Stomach (tissue), 9 donors: ENCODE measurements around the gene LMTK2. TPM values are rescaled to one million over a fixed set of nuclear protein-coding genes. Genes with fewer than 3 reads are reported as not detected.

Experiments
- DNase-seq, 2 donors: peaks; one replicate each; pipeline versions ENCODE4 v3.0.0 to v3.0.0-alpha.2; 2013 to 2019
- H3K27ac ChIP-seq, 5 donors: fragments of 200-600 bp in 4 of 5; sonication (generic) in 4 of 5; one replicate each; pipeline ENCODE4 v1.5.1; 2013 to 2019; ENCODE audit warnings: mild to moderate bottlenecking in 1 of 5, moderate library complexity in 1 of 5
- H3K27me3 ChIP-seq, 3 donors: fragments of 200-600 bp; sonication (generic); one replicate each; pipeline ENCODE4 v1.5.1; 2017 to 2019; ENCODE audit warnings: mixed run types in 1 of 3
- H3K36me3 ChIP-seq, 4 donors: fragments of 200-600 bp; sonication (generic); 1 replicate in 3 of 4; 2 replicates in 1 of 4; pipeline ENCODE4 v1.5.1; 2016 to 2019
- H3K4me1 ChIP-seq, 4 donors: fragments of 200-600 bp; sonication (generic); one replicate each; pipeline ENCODE4 v1.5.1; 2016 to 2019
- H3K4me3 ChIP-seq, 4 donors: fragments of 200-600 bp; sonication (generic) in 3 of 4; one replicate each; pipeline ENCODE4 v1.5.1; 2016 to 2019; ENCODE audit warnings: mild to moderate bottlenecking in 1 of 4
- H3K9me3 ChIP-seq, 4 donors: fragments of 200-600 bp; sonication (generic); one replicate each; pipeline ENCODE4 v1.5.1; 2016 to 2019
- CTCF ChIP-seq, 7 experiments: fragments of 450-650 bp in 4 of 7; fragments of 200-600 bp in 3 of 7; sonication (generic) in 3 of 7; IDR thresholded peaks; one replicate each; pipeline ENCODE4 v1.5.1; 2016 to 2019; ENCODE audit warnings: antibody characterized with exemption in 7 of 7, control low read depth in 2 of 7, mild to moderate bottlenecking in 1 of 7
- EP300 ChIP-seq: sonication (generic); formaldehyde crosslinking; IDR thresholded peaks from one replicate; pipeline ENCODE4 v1.6.1; 2017; ENCODE audit warnings: antibody characterized with exemption
- POLR2A ChIP-seq, 4 donors: fragments of 450-650 bp; IDR thresholded peaks; one replicate each; pipeline ENCODE4 v1.6.1; 2016; ENCODE audit warnings: antibody characterized with exemption in 4 of 4, control low read depth in 2 of 4, mild to moderate bottlenecking in 1 of 4, moderate library complexity in 1 of 4
- POLR2AphosphoS5 ChIP-seq, 3 donors: sonication (generic); formaldehyde crosslinking; IDR thresholded peaks; one replicate each; pipeline ENCODE4 v1.6.1; 2016; ENCODE audit warnings: antibody characterized with exemption in 3 of 3
- WGBS, 5 donors: extraction: QIAGEN DNeasy Blood & Tissue Kit in 3 of 5; methylation state at CpG; one replicate each; pipeline versions ENCODE4 v1.1.5 to v1.1.7; 2013 to 2018; 5-methylcytosine and 5-hydroxymethylcytosine counted together
- intact Hi-C: fragments of 100-400 bp; cut with DNase I; formaldehyde crosslinking; loops from one replicate; pipeline ENCODE4 v1.15.1; 2023; ENCODE audit warnings: low total_unique reads
- polyA plus RNA-seq, 3 donors: library from polyadenylated mRNA; stranded (reverse); fragments of 200-250 nt; gene quantifications; one replicate each; pipeline ENCODE4 v1.2.3, GENCODE V29; 2013
- total RNA-seq, 5 donors: library from RNA; depleted of rRNA; stranded (reverse); fragments of >200 nt; gene quantifications; one replicate each; pipeline versions ENCODE4 v1.1.0 to v1.2.3, GENCODE V29; 2014 to 2016
- donor health status: healthy with polysubstance abuse.
- donor health status: Bipolar disorder and iron deficiency.
- donor health status: healthy.

LMTK2 gene
- total and polyA plus RNA-seq, 8 donors = 1.4 to 42.6 (median 19.3) TPM

GRCh38 chr7:98186452-98187137 lies 79.9 kb downstream of the LMTK2 start:
- DNase-seq = no peak
- peaks cover 0 to 16% (median 2%) of the 10 kb centered on the region in 4 donors for H3K4me1 ChIP-seq
- no peaks in the 10 kb centered on the region for H3K9me3 ChIP-seq
- no peaks in the 10 kb centered on the region for H3K27me3 ChIP-seq
- WGBS, 5 donors = 66 to 83% (median 74%) methylated on average over 9 of the region's 9 CpGs
- peaks cover 12 to 60% (median 39%) of the 10 kb centered on the region in 4 donors for H3K36me3 ChIP-seq
- intact Hi-C loops = no loop called here
- H3K4me3 ChIP-seq = no peak overlapping the region
- TF ChIP-seq CTCF (IDR thresholded peaks at IDR 0.05) = no peak
- TF ChIP-seq POLR2A (IDR thresholded peaks at IDR 0.05) = no peak
- TF ChIP-seq POLR2AphosphoS5 (IDR thresholded peaks at IDR 0.05) = no peak
- TF ChIP-seq EP300 = no peak
- peak overlapping the region in 2 of 5 donors; percentile 2 to 48 for H3K27ac ChIP-seq

GRCh38 chr7:98187138-98187502 lies 80.5 kb downstream of the LMTK2 start:
- Histone ChIP-seq H3K9me3 (no peaks in the 10 kb centered on the region), H3K27me3 (no peaks in the 10 kb centered on the region), H3K4me1 (peaks cover 0 to 16% (median 2%) of the 10 kb centered on the region in 4 donors), H3K27ac (peak overlapping the region in 1 of 5 donors; percentile 48), H3K4me3 (no peak overlapping the region), H3K36me3 (peaks cover 18 to 65% (median 45%) of the 10 kb centered on the region in 4 donors)
- intact Hi-C loops = no loop called here
- WGBS, 5 donors = 45 to 71% (median 52%) methylated on average over 1 of the region's 1 CpG
- no peak for DNase-seq
- TF ChIP-seq POLR2AphosphoS5 (IDR thresholded peaks at IDR 0.05) (no peak), EP300 (no peak), POLR2A (IDR thresholded peaks at IDR 0.05) (no peak), CTCF (IDR thresholded peaks at IDR 0.05) (no peak)

GRCh38 chr7:98189559-98189958 lies 82.9 kb downstream of the LMTK2 start:
- peaks cover 36 to 90% (median 69%) of the 10 kb centered on the region in 4 donors for H3K36me3 ChIP-seq
- WGBS, 5 donors = 91 to 95% (median 94%) methylated on average over 11 of the region's 11 CpGs
- intact Hi-C loops = no loop called here
- TF ChIP-seq EP300 = no peak
- TF ChIP-seq CTCF (IDR thresholded peaks at IDR 0.05) = no peak
- no peak for TF ChIP-seq POLR2AphosphoS5 (IDR thresholded peaks at IDR 0.05)
- no peak for TF ChIP-seq POLR2A (IDR thresholded peaks at IDR 0.05)
- no peaks in the 10 kb centered on the region for H3K27me3 ChIP-seq
- peaks cover 0 to 16% (median 2%) of the 10 kb centered on the region in 4 donors for H3K4me1 ChIP-seq
- no peaks in the 10 kb centered on the region for H3K9me3 ChIP-seq
- no peak for DNase-seq
- H3K4me3 ChIP-seq = no peak overlapping the region
- H3K27ac ChIP-seq = no peak overlapping the region

- no peak for DNase-seq
- 93 to 97% (median 97%) methylated on average over 32 of the region's 32 CpGs for WGBS, 5 donors
- no peaks in the 10 kb centered on the region for H3K27me3 ChIP-seq
- no peak overlapping the region for H3K27ac ChIP-seq
- intact Hi-C loops = no loop called here
- H3K9me3 ChIP-seq = no peaks in the 10 kb centered on the region
- no peak overlapping the region for H3K4me3 ChIP-seq
- peaks cover 0 to 6% (median under 1%) of the 10 kb centered on the region in 4 donors for H3K4me1 ChIP-seq
- H3K36me3 ChIP-seq = peaks cover 49 to 99% (median 91%) of the 10 kb centered on the region in 4 donors
- TF ChIP-seq POLR2A (IDR thresholded peaks at IDR 0.05) (no peak), POLR2AphosphoS5 (IDR thresholded peaks at IDR 0.05) (no peak), EP300 (no peak), CTCF (IDR thresholded peaks at IDR 0.05) (no peak)
These were observed 85.2 kb downstream of the LMTK2 start for GRCh38 chr7:98191668-98192431.
